Natural killer cell (primary cell): ENCODE results near the gene MAN2C1. TPM values are rescaled to one million over a fixed set of nuclear protein-coding genes. Genes with fewer than 3 reads are reported as not detected.

Experiments used
- ATAC-seq, 3 donors: fragments of 150-1000 bp in 2 of 3; fragments of 200-7000 bp in 1 of 3; cut with Tn5 transposase; 1 replicate in 1 of 3; 2 replicates in 2 of 3; pipeline ENCODE4 v1.10.0; 2021; ENCODE audit warnings: mild to moderate bottlenecking in 2 of 3, moderate library complexity in 2 of 3
- DNase-seq, 2 donors: peaks; one replicate each; pipeline versions ENCODE4 v3.0.0 to v3.0.0-alpha.2; 2013 to 2021; ENCODE audit warnings: mixed read lengths in 1 of 2
- H3K27ac ChIP-seq: one replicate; pipeline ENCODE4 v1.5.1; 2013; ENCODE audit warnings: mild to moderate bottlenecking, low read length
- H3K27me3 ChIP-seq: one replicate; pipeline ENCODE4 v1.6.1; 2013; ENCODE audit warnings: low read length; ENCODE audit not compliant: control insufficient read depth, insufficient read depth
- H3K36me3 ChIP-seq: one replicate; pipeline ENCODE4 v1.6.1; 2013; ENCODE audit warnings: low read length; ENCODE audit not compliant: control insufficient read depth, insufficient read depth
- H3K4me1 ChIP-seq: one replicate; pipeline ENCODE4 v1.6.1; 2013; ENCODE audit warnings: low read length; ENCODE audit not compliant: control insufficient read depth, insufficient read depth
- H3K4me3 ChIP-seq: one replicate; pipeline ENCODE4 v1.5.1; 2013; ENCODE audit warnings: low read length
- H3K9me3 ChIP-seq: one replicate; pipeline ENCODE4 v1.6.1; 2013; ENCODE audit warnings: low read length; ENCODE audit not compliant: control insufficient read depth, insufficient read depth
- H3K27ac Mint-ChIP-seq, 2 donors: one replicate each; pipeline ENCODE4 v1.8.0; 2022; ENCODE audit warnings: mild to moderate bottlenecking in 2 of 2, mixed read lengths in 2 of 2, moderate library complexity in 1 of 2
- H3K27me3 Mint-ChIP-seq, 2 donors: one replicate each; pipeline ENCODE4 v1.8.0; 2022; ENCODE audit warnings: low read depth in 2 of 2, mixed read lengths in 2 of 2
- H3K36me3 Mint-ChIP-seq: one replicate; pipeline ENCODE4 v1.8.0; 2022; ENCODE audit warnings: mixed read lengths
- H3K4me1 Mint-ChIP-seq, 2 donors: one replicate each; pipeline ENCODE4 v1.8.0; 2022; ENCODE audit warnings: mixed read lengths in 2 of 2
- H3K4me3 Mint-ChIP-seq: one replicate; pipeline ENCODE4 v1.8.0; 2022; ENCODE audit warnings: mild to moderate bottlenecking, moderate library complexity, mixed read lengths
- H3K9me3 Mint-ChIP-seq, 2 donors: one replicate each; pipeline ENCODE4 v1.8.0; 2022; ENCODE audit warnings: mixed read lengths in 2 of 2
- CTCF ChIP-seq: fragments of 200-600 bp; IDR thresholded peaks from one replicate; pipeline ENCODE4 v1.8.0; 2022; ENCODE audit warnings: antibody characterized with exemption
- WGBS: methylation state at CpG from one replicate; pipeline ENCODE4 v1.1.7; 2013; ENCODE audit warnings: missing lambda C conversion rate; ENCODE audit not compliant: insufficient coverage; 5-methylcytosine and 5-hydroxymethylcytosine counted together
- intact Hi-C: fragments of 100-400 bp; cut with micrococcal nuclease; formaldehyde crosslinking; loops from one replicate; pipeline ENCODE4 v1.14.2; 2022
- total RNA-seq, 4 donors: library from RNA; stranded (reverse); fragments of 120-200 nt in 1 of 4; gene quantifications; one replicate each; pipeline versions ENCODE4 v1.2.3 to v1.2.4, GENCODE V29; 2013 to 2022

Gene MAN2C1
- total RNA-seq, 3 donors from 2014 or later (not counting 1 experiment from before 2014, with no cell fraction given), result 375 to 476 (median 385) TPM

DNA sequence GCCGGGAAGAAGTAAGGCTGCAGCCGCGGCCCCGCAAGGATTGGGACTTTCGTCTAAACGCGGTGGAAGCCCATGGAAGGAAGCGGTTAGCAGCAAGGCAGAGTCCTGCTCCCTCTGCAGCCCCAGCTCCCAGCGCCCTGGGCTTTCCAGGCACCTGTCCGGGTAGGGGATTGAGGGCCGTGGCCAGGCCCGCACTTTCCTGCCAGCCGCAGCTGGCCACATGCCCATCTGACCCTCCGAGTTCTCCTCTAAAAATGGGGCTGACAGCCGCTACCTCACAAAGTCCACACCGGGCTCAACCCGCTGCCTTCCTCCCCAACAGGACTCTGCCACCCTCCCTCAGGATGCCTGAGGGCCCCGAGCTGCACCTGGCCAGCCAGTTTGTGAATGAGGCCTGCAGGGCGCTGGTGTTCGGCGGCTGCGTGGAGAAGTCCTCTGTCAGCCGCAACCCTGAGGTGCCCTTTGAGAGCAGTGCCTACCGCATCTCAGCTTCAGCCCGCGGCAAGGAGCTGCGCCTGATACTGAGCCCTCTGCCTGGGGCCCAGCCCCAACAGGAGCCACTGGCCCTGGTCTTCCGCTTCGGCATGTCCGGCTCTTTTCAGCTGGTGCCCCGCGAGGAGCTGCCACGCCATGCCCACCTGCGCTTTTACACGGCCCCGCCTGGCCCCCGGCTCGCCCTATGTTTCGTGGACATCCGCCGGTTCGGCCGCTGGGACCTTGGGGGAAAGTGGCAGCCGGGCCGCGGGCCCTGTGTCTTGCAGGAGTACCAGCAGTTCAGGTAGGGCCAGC lies 19.7 kb downstream of the MAN2C1 start:
- H3K9me3 Mint-ChIP-seq, result peaks cover 2 to 8% of the 10 kb centered on the region in 2 donors
- 58% methylated on average over 46 of the region's 46 CpGs for WGBS
- peak in 1 of 2 donors; percentile 24 for DNase-seq
- Histone ChIP-seq H3K27ac (peak overlapping the region; percentile 98), H3K27me3 (no peaks in the 10 kb centered on the region), H3K4me3 (peak overlapping the region; percentile 40), H3K4me1 (peaks cover 53% of the 10 kb centered on the region), H3K9me3 (peaks cover 29% of the 10 kb centered on the region), H3K36me3 (no peaks in the 10 kb centered on the region)
- ATAC-seq, result no peak
- H3K4me1 Mint-ChIP-seq, result peaks cover 34 to 46% of the 10 kb centered on the region in 2 donors
- H3K27me3 Mint-ChIP-seq, result no peaks in the 10 kb centered on the region
- intact Hi-C loops, result no loop called here
- no peak for TF ChIP-seq CTCF
- peaks cover 7% of the 10 kb centered on the region for H3K36me3 Mint-ChIP-seq
- H3K4me3 Mint-ChIP-seq, result peak overlapping the region; percentile 86
- peak overlapping the region; percentile 95 to 97 for H3K27ac Mint-ChIP-seq

DNA sequence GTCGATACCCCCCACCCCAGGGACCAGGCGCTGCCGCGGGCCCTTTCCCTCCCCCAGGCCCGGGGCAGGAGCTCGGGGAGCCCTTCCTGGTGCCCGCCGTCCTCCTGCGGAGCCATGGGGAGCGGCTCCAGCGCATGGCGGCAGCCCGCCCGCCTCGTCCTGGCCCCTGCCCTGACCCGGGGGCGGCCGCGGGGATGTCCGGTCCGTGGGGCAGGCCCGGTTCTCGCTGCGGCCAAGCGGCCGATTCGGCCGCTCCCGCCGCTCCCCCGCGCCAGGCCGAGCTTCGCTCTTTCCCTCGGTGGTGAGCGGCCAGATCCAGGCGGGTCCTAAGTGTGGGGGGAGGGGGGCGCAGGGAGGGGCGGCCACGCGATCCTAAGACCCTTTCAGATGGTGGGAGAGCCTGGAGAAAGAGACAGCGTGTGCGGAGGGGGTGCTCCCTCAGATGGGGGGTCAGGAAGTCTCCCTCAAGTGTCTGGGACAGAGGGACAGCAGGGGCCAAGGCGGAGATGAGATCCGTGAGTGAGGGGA lies 20.3 kb downstream of the MAN2C1 start:
- peaks cover 34 to 44% of the 10 kb centered on the region in 2 donors for H3K4me1 Mint-ChIP-seq
- H3K27me3 Mint-ChIP-seq, result no peaks in the 10 kb centered on the region
- peak overlapping the region; percentile 95 to 97 for H3K27ac Mint-ChIP-seq
- Histone ChIP-seq H3K9me3 (peaks cover 29% of the 10 kb centered on the region), H3K4me3 (peak overlapping the region; percentile 66), H3K27ac (peak overlapping the region; percentile 98), H3K27me3 (no peaks in the 10 kb centered on the region), H3K4me1 (peaks cover 53% of the 10 kb centered on the region), H3K36me3 (no peaks in the 10 kb centered on the region)
- H3K36me3 Mint-ChIP-seq, result peaks cover 7% of the 10 kb centered on the region
- no peak for TF ChIP-seq CTCF
- ATAC-seq, result peak in 1 of 3 donors; percentile 15
- H3K9me3 Mint-ChIP-seq, result peaks cover 2 to 8% of the 10 kb centered on the region in 2 donors
- intact Hi-C loops, result no loop called here
- no peak for DNase-seq
- peak overlapping the region; percentile 91 for H3K4me3 Mint-ChIP-seq
- WGBS, result 4% methylated on average over 45 of the region's 45 CpGs

DNA sequence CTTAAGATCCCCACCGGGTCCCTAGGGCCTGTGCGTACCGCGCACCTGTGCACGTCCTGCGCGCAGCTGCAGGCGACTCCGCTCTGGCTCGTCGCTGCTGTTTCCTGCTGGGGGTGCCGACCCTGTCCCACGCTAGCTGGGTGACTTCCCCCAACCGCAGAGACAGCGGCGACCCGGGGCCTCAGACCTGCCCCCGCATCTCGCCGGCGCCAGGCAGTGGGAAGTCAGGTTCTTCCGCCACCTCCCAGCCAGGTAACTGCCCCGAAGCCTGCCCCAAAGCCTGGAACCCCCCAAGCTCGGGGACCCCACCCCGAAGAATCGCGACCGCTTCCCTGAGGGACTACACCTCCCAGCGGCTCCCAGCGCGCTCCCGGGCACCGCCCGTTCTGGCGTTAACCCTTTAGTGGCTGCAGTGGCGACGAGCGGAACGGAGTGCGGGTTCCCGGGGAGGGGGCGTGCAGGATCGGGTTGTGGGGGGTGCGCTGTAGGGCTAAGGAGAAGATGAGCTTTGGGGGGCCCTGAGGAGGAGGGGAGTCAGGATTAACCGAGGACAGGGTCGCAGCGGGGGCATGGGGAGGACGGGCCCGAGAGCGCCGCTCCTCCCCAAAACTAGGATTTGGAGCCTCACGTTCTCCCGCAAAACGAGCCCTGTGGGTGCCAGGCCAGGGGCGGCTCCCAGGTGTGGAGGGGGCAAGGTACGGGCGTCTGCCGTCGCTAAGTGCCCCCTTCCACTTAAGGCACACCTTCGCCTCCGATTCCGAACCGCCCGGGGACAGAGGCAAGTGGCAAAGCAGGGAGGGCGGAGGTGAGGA lies 21.0 kb downstream of the MAN2C1 start:
- Histone ChIP-seq H3K36me3 (no peaks in the 10 kb centered on the region), H3K9me3 (peaks cover 29% of the 10 kb centered on the region), H3K27ac (peak overlapping the region; percentile 72), H3K4me3 (peak overlapping the region; percentile 66), H3K4me1 (peaks cover 53% of the 10 kb centered on the region), H3K27me3 (no peaks in the 10 kb centered on the region)
- ATAC-seq (peak; percentile 39 to 53 (median 48)), DNase-seq (peak in 1 of 2 donors; percentile 78)
- peak overlapping the region; percentile 91 for H3K4me3 Mint-ChIP-seq
- H3K27me3 Mint-ChIP-seq, result no peaks in the 10 kb centered on the region
- TF ChIP-seq CTCF, result no peak
- peaks cover 7% of the 10 kb centered on the region for H3K36me3 Mint-ChIP-seq
- 2% methylated on average over 65 of the region's 65 CpGs for WGBS
- H3K9me3 Mint-ChIP-seq, result peaks cover 2 to 8% of the 10 kb centered on the region in 2 donors
- H3K27ac Mint-ChIP-seq, result peak overlapping the region; percentile 95 to 97
- peaks cover 34 to 44% of the 10 kb centered on the region in 2 donors for H3K4me1 Mint-ChIP-seq
- intact Hi-C loops, result no loop called here
